Mucosa of gallbladder (tissue), 1 donor: ENCODE results near the gene AKAP6. TPM values are rescaled to one million over a fixed set of nuclear protein-coding genes. Genes with fewer than 3 reads are reported as not detected.

Experiments used
- DNase-seq: peaks from one replicate; pipeline ENCODE4 v3.0.0-alpha.2; 2020; ENCODE audit warnings: low spot score
- total RNA-seq: library from RNA; stranded (reverse); gene quantifications from one replicate; pipeline ENCODE4 v1.2.1, GENCODE V29; 2021
- donor health status: DM: no; HTN: no; CAD: no.

The AKAP6 gene
- total RNA-seq, 1 donor from 2014 or later, result 40.1 TPM

- DNase-seq, result no peak
Measured at GRCh38 chr14:32821964-32822653, 493.0 kb downstream of the AKAP6 start.

- no peak for DNase-seq
Measured at GRCh38 chr14:32823706-32824105, 494.6 kb downstream of the AKAP6 start.

GRCh38 chr14:32824195-32824594 is 495.1 kb downstream of the AKAP6 start:
- DNase-seq, result no peak

- DNase-seq, result no peak
Measured at GRCh38 chr14:32825058-32825457, 496.0 kb downstream of the AKAP6 start.

- DNase-seq, result no peak
Measured at GRCh38 chr14:32826404-32827082, 497.4 kb downstream of the AKAP6 start.

GRCh38 chr14:32827514-32827913 is 498.4 kb downstream of the AKAP6 start:
- no peak for DNase-seq

GRCh38 chr14:32835924-32836323 is 506.8 kb downstream of the AKAP6 start:
- DNase-seq, result no peak

- DNase-seq, result no peak
Measured at GRCh38 chr14:32841698-32842097, 512.6 kb downstream of the AKAP6 start.

- no peak for DNase-seq
Measured at GRCh38 chr14:32846821-32847365, 517.8 kb downstream of the AKAP6 start.

- DNase-seq, result no peak
Measured at GRCh38 chr14:32847867-32848266, 518.8 kb downstream of the AKAP6 start.

- DNase-seq, result no peak
Measured at GRCh38 chr14:32865827-32866376, 536.8 kb downstream of the AKAP6 start.

GRCh38 chr14:32883188-32883587 is 554.1 kb downstream of the AKAP6 start:
- DNase-seq, result no peak

Other genes starting within 250 kb of the AKAP6 start
- not detected for gene RNU6-7, start 127.3 kb upstream of the AKAP6 start, total RNA-seq
- gene RNU6-8, start 126.0 kb upstream of the AKAP6 start, total RNA-seq, result not detected